NB4 (cell line): ENCODE measurements around the gene EIF6.

Experiments
- CTCF ChIP-seq: IDR thresholded peaks from one replicate; pipeline ENCODE4 v1.5.1; 2012; ENCODE audit warnings: low read depth, low read length
- MYC ChIP-seq: IDR thresholded peaks from 2 replicates; pipeline ENCODE4 v1.6.1; 2011; ENCODE audit warnings: low read depth, low read length

GRCh38 chr20:35280523-35280922 lies 4.0 kb downstream of the EIF6 start:
- TF ChIP-seq CTCF, result no peak
- no peak for TF ChIP-seq MYC
